Embryonic facial prominence (tissue), 1 donor: Measurements from ENCODE around the gene LRMDA.

Experiments
- DNase-seq: peaks from one replicate; pipeline ENCODE4 v3.0.0-alpha.2; 2016; ENCODE audit errors: extremely low spot score

The LRMDA gene

DNA sequence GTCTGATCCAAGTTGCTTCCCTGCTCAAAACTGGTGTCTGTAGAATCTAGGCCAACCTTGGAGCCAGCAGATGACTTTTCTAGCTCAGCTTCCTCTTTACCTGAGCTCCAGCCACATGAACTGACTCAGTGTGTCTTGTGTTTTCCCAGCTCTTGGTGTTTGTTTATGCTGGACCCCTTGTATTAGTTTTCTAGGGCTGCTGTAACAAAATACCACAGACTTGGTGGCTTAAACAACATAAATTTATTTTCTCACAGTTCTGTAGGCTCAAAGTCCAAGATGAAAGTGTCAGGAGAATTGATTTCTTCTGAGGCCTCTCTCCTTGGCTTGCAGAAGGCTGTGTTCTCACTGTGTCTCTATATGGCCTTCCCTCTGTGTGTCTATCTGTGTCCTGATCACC is 45.1 kb downstream of the LRMDA start:
- no peak for DNase-seq

DNA sequence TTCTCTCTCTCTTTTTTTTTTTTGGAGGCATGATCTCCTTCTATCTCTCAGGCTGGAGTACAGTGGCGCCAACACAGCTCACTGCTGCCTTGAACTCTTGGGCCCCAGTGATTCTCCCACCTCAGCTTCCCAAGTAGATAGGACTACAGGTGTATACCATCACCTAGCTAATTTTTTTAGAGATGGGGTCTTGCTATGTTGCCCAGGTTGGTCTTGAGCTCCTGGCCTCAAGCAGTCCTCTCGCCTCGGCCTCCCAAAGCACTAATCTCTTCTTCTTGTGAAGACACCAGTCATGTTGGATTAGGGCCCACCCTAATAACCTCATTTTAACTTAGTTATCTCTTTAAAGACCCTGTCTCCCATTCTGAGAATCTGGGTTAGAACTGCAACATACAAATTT is 45.6 kb downstream of the LRMDA start:
- no peak for DNase-seq

DNA sequence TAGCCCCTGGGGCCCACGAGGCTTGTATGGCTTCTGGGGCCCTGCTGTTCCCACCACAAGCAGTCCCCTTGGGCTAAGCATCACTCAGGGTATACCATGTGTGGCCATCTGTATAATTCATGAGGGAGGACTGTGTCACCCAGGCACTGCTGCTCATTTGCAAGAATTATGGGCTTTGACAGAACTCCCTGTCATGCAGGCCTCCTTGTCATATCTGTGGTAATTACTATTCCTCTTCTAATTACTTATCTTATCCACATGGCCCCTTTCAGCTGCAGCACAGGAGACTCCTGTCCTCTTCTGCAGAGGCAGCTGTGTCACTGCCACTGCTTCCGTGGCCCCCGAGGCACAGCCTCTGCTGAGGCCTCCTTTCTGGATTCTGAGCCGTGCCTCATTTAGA is 46.3 kb downstream of the LRMDA start:
- DNase-seq, result no peak

DNA sequence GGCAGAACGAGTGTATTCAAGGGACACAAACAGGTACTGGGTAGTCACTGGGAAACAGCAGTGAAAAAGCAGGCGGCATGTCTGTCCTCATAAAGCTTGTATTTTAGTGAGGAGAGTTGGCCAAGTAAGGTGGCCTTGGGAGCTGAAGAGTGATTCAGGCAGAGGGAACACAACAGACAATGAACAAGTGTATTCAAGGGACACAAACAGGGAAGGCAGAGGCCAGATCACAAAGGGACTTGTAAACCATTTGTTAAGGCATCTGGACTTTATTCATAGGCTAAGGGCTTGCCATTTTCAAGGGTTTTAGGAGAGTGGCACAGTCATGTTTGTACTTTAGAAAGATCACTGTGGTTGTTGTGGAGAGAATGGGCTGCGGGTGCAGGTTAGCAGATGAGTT is 49.0 kb downstream of the LRMDA start:
- DNase-seq, result no peak

DNA sequence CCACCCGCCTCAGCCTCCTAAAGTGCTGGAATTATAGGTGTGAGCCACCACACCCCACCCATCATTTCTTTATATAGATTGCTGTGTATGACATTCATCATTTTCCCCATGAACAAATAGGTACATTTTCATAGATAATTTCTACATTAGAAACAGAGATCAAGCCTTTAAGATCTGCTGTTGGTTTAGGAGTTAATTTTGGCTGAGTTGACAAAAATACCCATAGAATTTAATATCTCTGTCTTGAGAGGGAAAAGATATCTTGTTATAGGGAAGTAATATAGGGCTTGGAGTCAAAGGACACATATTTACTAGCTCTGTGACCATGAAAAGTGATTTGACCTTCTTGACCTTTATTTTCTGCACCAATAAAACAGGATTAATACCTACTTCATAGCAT is 51.8 kb downstream of the LRMDA start:
- no peak for DNase-seq

DNA sequence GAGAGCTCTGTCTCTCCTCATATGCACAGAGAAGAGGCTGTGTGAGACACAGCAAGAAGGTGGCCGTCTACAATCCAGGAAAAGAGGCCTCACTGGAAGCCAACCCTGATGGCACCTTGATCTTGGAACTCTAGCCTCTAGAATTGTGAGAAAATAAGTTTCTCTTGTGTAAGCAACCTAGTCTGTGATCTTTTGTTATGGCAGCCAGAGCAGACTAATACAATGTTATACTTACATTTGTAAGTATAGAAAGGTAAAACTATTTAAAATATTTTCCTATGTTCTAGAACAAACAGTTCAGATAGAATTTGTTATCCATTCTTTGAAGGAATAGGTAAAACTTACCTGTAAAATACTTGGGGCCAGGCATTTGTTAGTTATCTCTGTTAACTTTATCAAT is 53.3 kb downstream of the LRMDA start:
- no peak for DNase-seq

DNA sequence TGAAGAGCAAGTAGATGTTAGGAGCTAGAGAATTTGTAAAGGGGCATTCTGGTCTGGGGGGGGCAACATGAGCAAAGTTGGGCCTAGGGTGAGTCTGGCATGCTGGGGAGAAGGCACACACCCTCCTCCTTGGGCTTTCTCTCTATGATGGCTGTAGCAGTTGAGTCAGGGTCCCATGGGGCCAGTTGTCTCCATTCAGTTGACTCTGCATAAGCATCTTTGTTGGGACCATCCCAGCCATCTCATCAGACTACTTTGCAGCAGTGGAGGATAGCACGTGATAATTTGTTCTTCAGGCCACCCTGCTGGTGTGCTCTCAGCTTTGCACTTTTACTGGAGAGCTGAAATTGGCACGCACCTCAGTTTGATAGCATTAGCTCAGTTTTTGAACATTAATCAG is 55.2 kb downstream of the LRMDA start:
- no peak for DNase-seq

DNA sequence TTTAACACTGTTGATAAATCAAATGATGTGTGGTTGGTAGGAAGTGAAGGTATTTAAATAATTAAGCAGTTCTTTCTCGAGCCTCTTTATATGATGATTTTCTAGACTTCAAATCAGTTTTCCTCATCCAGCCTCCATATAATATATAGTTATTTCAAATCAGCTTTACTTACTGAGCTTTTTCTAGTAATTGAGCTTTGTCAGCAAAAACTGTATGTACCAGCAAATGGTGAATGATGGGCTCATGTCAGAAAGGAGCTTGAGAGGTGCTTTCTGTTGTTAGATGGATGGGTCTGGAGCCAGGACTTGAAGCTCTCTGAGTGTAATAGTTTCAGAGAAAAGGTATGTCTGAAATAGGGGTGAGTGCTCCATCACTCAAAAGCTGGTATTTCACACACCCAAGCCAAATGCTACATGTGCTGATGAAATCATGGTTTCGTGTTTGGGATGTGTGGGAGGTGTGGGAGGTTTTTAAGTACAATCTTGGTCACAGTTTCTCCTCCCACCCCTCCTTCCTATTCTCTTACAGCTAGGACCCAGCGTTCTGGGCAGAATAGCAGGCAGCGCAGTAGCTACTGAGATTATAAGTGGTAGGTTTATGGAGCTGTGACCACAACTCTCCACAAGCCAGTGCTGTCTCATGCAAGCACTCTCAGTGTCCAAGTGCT is 55.8 kb downstream of the LRMDA start:
- DNase-seq, result no peak

DNA sequence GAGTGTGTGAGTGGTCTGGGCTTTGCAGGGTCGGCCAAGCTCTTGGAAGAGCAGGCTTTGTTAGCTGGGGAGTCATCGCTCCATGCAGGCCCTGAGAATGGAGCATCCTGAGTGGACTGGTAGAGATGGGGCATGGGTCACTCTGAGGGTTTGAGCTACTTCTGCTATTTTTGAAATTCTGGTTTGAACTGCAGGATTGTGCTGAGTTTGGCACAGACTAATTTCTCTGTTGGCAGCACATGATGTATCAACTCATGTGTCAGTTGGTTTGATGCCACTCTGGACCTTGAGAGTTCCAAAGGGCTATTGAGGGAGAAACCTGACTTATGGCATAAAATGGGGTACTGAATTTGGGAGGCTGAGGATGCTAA is 56.3 kb downstream of the LRMDA start:
- DNase-seq, result no peak

DNA sequence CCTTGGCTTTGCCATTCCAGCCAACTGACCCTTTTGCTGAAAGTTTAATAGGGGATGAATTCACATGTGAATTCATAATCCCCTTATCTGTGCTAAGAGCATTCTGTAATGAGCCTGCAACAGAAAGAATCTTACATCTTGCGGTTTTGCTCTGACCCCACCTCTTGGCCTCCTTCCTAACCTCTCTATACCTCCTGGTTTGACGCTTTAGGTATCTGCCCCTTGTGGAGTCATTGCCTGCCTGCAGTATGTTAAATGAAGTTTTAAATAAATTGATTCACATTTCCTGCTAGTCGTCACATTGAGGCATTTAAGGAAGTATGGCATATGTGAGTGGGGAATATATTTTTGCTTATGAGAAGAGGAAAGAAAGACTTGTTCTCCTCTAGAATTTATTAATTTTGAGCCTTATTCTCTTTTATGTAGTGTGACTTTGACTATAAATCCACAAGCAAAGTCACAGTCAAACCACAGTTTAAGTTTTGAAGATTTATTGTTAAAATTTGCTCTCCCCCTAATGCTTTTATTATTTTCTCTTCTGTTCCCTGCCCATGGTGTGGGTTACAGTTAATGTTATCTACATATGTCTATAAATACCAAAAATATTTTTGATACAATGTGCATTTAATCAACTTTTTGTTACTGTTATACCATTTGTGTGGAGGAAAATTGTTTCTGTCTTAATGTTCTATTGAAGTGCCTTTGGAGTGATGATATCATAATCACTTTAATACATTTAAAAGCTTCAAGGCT is 60.9 kb downstream of the LRMDA start:
- no peak for DNase-seq

DNA sequence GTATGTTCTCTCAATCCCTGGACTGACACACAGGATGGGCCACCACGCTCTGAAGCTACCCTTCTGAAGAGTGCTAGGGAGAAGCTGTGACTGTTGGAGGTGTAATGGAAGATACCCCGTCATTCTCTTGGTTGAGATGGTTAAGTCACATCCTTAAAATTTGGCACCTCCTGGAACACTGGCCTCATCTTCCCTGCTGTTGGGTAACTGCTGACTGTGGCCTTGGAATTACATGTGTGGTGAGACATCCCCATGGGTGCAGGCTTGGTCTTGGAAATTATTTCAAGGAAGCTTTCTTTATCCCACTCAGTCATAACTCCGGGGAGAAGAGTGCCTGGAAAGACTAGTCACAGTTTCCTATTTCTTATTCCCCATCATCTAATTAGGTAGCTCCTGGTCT is 62.0 kb downstream of the LRMDA start:
- DNase-seq, result no peak

DNA sequence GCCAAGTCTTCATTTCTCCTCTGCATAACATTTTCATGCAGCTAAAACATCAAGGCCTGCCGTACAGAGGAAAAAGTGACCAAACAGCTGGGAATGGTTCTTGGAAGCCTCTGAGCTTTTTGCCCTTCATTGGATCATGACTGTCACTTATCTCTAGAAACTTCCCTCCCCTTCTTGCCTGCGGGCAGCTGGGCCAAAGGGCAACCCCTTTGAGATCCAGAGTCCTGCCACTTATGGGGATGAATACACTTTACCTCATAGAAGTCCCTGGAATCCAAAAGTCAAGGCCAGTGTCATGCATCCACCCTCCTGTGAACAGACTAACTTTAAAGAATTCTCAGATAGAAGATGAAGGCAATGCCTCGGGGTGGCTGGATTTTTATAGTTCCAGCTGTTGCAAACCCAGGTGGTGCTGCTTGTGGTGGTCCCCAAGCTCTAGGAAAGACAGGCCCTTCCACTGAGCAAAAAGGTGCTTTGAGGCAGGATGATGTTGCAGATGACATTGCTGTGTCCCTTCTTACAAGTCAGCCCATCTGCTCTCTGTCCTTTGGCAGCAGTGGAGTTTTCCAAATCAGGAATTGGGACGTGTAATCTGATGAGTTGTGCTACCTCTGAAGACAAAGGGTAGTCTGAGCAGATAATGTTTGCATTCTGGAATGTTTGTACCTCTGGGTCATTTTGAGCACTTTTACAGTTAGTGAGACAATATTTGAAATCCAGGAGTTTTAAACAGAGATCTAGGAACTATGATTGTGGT is 64.2 kb downstream of the LRMDA start:
- DNase-seq, result no peak

DNA sequence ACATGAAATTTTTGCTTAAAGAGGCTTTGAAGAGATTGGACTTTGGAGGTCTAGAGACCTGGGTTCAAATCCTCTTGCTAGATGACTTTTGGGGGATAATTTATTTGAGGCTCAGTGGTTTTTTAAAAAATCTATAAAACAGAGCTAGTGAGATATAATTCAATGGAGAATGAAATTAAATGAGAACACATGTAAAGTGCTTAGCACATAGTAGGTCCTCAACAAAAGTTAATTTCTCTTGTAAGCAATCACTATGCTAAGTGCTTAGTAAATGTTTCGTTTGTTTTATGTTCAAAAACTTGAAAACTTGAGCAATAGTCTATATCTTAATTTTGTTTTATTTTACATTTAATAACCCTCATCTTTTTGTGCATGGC is 64.8 kb downstream of the LRMDA start:
- DNase-seq, result no peak

DNA sequence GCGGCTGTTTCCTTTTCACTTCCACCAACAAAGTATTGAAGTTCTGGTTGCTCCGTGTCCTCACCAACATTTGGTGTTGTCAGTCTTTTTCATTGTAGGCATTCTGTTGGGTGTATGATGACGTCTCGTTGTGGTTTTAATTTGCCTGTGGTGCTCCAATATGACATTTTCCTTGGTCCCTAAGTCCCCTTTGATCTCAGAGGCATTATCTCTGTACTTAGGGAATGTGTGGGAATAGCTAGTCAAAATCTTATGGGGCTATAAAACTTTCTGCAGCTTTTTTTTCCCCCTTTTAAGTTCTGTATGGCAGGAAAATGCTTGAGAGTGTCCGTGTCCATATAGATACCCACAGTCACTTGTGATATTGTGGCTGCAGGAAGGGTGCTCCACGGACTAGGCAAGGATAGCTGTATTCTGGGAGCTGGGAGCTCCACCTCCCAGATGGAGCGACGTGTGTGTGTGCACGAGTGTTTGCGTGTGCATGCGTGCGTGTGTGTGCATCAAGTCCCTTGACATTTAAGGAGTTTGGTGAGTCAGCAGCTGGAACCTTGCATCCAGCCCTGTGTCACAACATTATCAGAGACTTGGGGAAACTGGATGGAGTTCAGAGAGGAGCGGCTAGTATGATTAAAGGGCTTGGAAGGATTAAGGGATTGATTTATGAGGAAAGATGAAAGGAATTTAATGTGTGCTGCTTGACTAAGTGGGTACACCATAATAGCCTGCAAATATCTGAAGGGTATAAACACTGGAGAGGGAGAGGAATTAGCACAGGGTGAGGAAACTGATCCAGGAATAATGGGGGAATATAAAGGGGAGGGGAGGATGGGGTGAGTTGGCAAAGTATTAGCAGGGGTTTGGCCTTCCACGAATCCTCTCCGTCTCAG is 66.8 kb downstream of the LRMDA start:
- DNase-seq, result no peak

DNA sequence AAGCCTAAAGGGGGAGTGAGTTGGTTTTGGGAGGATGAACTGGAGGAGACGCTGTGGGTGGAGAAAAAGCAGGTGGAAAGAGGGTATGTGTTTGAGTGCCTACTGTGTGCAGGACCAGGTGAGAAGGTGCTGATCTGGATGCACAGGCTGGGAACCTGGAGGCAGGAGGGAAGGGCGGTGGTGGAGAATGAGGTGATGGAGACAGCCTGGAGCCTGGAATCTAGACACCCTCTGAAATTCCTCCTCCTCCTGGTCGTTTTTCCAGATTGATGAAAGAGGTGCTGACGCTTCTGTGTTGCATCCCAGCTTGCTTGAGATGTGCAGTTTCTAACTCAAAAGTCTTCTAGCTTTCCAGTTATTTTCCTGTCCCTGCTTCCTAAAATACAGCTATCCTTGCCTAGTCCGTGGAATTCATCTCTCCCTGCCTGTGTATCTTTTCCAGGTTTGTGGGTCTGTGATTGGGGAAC is 67.5 kb downstream of the LRMDA start:
- DNase-seq, result no peak

DNA sequence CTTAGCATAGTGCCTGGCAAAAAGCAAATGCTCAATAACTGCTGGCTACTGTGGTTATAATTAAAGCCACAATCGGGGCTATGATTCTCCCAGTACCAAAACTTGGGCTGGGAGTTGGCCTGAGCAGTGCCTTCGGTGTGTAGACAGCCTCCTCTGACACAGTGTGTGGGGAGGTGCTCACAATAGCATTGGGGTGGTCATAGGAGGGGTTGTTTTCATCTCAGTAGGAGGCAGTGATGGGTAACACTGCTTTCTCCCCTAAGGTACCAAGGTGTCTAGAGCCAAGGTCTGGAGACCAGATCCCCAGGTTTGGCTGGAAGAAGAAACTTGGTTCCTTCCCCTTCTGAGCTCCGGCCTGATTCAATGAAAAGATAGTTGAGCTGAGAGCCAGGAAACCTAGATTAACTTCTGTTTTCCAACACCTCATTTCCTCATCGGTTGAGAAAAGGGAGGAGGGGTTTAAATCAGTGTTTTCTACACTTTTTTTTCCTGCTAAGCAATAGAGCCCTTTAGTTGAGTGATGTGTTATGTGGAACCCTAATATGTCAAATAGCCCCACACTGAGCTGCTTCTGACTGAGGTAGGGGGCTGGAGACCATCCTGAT is 68.2 kb downstream of the LRMDA start:
- DNase-seq, result no peak

DNA sequence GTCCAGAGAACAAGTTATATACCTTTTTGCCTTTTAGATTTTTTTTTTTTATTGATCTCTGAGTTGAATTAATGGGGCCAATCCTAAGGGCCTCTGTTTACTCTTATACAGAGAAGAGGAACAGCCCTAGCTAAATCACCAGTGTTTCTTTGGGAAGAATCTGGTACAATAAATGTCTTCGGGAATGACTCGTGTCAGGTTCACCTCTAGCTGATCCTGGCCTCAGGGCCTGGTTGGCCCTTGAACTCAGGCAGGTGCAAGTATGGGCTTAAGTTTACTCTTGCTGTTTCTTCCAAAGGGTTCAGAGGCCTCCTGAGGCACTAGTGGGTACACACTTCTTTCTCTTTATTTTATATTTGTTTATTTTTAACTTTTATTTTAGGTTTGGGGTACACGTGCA is 71.0 kb downstream of the LRMDA start:
- DNase-seq, result no peak

DNA sequence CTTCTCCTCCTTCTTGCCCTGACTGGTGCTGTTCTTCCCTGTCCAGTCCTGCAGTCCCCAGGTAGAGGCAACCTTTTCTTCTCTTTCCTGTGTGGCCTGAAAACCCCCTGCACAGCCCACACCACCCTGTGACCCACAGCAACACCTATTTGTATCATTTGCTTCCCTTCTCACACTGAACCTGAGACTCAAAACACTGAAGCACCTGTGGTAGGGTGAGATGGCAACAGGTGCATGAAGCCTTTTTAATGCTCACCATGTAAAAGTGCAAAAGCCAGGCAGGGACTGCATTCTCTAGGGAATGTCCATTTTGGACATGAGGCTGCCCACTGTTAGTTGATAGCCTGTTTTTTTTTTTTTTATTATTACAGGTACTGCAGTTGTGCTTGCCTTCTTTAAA is 71.4 kb downstream of the LRMDA start:
- DNase-seq, result no peak

DNA sequence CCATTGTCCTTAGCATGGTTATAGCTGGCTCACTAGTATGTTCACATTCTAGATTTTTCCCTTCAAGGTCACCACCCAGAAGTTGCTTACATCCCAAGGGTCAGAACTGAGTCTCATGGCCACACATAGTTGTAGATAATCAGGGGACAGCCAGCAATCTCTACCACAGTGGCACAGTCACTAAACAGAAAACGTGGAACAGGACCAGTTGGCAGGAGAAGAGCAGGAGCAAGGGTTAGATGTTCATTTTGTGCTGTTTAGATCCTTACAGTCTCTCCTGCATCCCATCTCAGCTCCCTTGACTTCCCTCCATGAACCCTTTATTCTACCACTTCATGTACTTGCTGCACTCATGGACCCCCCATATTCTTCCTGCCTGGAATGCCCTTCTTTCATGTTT is 73.9 kb downstream of the LRMDA start:
- no peak for DNase-seq

DNA sequence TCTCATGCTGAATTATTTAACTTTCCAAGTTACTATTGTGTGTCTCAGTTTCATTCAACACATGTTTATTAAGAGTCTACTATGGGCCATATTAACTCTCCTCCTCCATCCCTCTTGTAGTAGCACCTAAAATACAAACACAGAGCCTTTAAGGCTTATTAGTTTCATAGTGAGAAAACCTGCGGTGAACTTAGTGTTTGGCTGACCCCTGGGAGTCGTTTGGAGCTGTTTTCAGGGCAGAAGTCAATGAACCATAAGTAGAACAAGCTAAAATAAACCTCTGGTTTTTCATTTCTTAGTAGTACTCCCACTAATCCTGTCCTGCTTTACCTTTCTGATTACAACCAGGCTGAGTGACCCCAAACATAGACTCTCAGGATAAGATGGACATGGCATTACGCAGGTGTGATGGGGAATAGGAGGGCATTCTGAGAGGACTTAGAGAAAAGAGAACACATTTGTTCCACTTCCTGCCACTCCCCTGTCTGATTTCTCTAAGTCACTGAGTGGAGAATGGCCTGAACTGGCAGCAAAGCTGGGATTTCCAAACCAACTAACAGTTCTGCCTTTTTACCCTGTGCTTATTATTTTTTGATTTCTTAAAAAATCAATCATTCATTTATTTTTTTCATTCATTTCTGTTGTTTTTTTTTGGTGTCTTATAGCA is 74.5 kb downstream of the LRMDA start:
- DNase-seq, result no peak

DNA sequence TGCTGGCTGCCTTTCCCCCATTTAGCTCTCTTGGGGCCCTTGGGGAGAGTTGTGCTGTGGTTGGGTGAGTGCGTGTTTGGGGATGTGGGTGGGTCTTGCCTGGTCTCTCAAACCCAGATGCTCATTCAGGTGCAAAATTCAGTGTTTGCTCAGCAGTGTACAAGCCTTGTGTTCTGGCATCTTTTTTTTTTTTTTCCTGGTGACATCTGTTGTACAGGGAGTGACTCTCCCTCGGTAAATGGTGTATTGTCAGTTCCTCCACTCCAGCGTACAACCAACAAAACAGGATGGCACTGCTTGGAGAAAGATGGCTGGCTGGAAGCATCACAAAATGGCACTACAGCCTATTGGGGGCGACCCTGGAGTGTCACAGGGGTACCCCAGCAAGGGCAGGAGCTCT is 75.5 kb downstream of the LRMDA start:
- DNase-seq, result no peak
